Daoy (cell line): Measurements from ENCODE around the gene SEC24A. TPM values are rescaled to one million over a fixed set of nuclear protein-coding genes. Genes with fewer than 3 reads are reported as not detected.
A peak's percentile ranks its signal among the peaks of the same experiment; 100 is the strongest.
"Not testable (repeated sequence)": the region's sequence is repeated elsewhere in the genome, so short reads cannot be mapped to it uniquely, and the experiment has no call there.

Experiments used
- DNase-seq: peaks from one replicate; pipeline ENCODE4 v3.0.0-alpha.2; 2015; ENCODE audit warnings: low read depth
- total RNA-seq: library from RNA; depleted of rRNA; stranded (reverse); fragments of >200 nt; shearing (Covaris generic); gene quantifications from 2 replicates; pipeline ENCODE4 v1.2.3, GENCODE V29; 2014

SEC24A gene
- total RNA-seq, 1 experiment from 2014 or later: 18.9 TPM

DNA sequence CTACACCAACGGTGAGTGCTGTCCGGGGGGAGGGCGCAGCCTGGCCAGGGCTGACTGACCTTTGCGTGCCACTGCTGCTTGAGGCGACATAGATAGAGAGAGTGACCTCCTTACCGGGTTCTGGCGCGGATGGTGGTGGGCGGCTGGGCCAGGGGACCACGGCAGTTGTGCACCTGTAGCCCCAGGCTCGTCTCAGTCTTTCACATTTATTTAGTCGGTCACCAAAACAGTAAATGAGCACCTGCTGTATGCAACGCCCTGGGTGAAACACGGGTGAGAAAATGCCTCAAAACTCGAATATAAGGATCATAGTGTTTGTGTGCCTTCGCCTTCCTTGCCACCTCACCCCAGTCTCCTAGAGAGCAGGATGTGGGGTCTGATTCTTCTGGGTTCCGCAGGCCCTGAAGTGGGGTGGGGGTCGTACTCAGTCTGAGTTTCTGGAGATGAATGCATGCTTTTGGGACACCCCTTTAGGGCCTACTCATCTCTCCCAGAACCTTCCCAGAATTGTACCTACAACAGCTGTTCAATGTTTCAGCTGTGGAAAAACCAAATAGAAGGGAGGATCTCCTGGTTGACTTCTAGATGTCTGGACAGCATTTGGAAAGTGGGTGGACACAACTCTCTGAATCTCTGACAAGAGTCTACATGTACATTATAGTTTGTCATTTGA, 714 bp downstream of the SEC24A start:
- DNase-seq: peak; percentile 7

- not testable (repeated sequence) for DNase-seq
Measured at GRCh38 chr5:134650660-134651059, 2.1 kb downstream of the SEC24A start.

DNA sequence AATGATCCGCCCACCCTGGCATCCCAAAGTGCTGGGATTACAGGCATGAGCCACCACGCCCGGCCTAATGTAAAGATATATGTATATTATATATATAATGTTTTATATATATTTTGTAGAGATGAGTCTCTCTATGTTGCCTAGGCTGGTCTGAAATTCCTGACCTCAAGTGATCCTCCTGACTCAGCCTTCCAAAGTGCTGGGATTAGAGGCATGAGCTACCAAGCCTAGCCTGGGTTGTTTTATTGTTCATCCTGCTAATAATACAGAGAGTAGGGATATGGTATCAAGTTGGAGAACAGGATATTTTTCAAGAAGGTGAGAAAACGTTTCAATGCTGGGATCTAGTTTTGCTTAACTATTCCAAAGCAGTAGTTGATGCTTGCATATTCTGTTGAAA, 2.9 kb downstream of the SEC24A start:
- DNase-seq: no peak

DNA sequence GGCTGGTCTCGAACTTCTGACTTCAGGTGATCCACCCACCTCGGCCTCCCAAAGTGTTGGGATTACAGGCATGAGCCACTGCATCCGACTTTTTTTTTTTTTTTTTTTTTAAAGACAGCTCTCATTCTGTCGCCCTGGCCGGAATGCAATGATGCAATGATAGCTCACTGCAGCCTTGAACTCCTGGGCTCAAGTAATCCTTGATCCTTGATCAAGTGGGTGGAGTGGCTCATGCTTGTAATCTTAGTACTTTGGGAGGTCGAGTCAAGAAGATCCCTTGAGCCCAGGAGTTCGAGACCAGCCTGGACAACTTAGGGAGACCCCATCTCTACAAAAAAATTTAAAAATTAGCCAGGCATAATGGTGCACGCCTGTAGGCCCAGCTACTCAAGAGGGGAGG, 8.1 kb downstream of the SEC24A start:
- DNase-seq: no peak

- DNase-seq: no peak
Measured at GRCh38 chr5:134659456-134659855, 10.9 kb downstream of the SEC24A start.

DNA sequence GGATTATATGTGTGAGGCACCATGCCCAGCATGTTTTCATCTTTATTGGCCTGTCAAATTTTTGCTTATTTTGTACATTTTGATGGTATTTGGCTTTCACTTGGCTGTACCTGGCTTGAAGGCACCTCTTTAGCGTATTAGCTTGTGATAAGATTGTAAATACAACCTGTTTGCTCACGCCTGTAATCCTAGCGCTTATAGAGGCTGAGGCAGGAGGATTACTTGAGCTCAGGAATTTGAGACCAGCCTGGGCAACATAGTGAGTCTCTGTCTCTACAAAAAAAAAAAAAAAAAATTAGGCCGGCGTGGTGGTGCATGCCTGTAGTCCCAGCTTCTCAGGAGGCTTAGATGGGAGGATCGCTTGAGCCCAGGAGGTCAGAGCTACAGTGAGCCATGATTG, 11.3 kb downstream of the SEC24A start:
- DNase-seq: no peak

DNA sequence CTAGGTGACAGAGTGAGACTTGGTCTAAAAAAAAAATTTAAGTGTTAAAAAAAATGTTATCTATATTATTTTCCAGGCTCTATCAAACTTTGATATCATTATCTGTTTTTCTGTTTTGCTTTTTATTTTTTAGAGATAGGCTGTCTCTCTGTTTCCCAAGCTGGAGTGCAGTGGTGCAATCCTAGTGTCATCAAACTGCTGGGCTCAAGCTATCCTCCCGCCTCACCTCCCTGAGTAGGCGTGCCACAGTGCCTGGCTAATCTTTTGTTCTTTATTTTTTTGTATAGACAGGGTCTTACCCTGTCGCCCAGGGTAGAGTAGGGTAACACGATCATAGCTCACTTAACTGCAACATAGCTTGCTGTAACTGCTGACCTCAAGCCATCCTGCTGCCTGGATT, 14.4 kb downstream of the SEC24A start:
- DNase-seq: no peak

GRCh38 chr5:134664448-134664847, 15.9 kb downstream of the SEC24A start:
- no peak for DNase-seq

DNA sequence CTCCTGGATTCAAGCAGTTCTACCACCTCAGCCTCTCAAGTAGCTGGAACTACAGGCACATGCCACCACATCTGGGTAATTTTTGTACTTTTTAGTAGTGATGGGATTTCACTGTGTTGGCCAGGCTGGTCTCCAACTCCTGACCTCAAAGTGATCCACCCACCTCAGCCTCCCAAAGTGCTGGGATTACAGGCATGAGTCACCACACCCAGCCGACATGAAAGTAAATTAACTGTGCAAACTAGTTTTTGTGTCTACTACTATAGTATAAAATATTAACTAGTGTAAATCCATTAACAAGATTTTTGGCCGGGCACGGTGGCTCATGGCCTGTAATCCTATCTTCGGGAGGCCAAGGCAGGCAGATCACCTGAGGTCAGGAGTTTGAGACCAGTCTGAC, 25.0 kb downstream of the SEC24A start:
- DNase-seq: peak; percentile 7

GRCh38 chr5:134677357-134677756, 28.8 kb downstream of the SEC24A start:
- DNase-seq: not testable (repeated sequence)

GRCh38 chr5:134690144-134690543, 41.6 kb downstream of the SEC24A start:
- not testable (repeated sequence) for DNase-seq

DNA sequence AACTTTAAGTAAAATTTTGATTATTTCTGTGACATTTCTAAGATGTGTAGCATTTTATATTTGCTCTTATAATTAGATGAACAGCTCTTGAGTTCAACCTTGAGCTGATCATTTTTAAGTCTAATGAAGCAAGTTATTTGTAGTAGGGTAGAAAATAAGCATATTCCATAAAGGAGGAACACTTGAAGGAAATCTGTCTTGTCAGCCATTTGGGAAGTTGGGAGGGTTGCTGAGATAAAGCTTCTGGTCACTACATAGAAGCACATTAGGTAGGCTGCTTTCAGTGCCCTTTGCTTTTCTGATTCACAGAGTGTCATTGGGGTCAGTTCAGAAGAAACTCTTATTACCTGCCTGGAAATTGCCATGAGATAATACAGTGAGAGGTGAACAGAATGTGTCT, 44.1 kb downstream of the SEC24A start:
- no peak for DNase-seq

DNA sequence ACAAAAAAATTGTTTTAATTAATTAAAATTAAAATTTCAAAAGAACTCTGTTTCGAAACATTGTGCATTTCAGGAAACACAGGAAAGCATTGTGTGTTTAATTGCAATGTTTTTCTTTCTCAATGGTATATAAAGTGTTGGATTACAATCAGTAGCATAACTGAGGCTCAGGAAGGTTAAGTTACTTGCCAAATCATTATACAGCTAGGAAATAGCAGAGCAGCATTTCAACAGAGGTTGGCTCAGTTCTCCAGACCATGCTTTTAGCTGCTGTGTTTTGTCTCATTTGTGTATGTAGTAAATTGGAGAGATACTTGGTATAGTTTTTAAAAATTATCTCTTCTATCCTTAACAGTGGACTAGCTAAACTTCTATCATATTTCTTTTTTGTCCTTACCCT, 59.7 kb downstream of the SEC24A start:
- DNase-seq: no peak

GRCh38 chr5:134714120-134714519, 65.5 kb downstream of the SEC24A start:
- DNase-seq: peak; percentile 12

DNA sequence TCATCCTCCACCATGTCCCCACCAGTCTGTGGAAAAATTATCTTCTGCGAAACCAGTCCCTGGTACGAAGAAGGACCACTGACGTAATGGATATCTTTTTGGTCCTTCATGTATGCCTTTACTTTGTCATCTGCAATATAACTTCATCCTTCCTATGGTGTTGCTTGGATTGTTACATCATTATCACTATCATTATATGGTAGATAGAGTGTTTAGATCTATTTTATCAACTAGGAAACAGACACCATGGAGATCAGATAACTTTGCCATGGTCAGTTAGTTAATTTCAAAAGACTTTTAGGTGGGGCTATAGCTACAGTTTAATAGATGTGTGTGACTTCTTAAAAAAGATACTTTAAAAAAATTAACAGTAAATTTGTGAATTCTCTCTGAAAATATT, 66.0 kb downstream of the SEC24A start:
- no peak for DNase-seq

GRCh38 chr5:134715466-134715865, 66.9 kb downstream of the SEC24A start:
- not testable (repeated sequence) for DNase-seq

GRCh38 chr5:134724872-134725271, 76.3 kb downstream of the SEC24A start:
- no peak for DNase-seq

DNA sequence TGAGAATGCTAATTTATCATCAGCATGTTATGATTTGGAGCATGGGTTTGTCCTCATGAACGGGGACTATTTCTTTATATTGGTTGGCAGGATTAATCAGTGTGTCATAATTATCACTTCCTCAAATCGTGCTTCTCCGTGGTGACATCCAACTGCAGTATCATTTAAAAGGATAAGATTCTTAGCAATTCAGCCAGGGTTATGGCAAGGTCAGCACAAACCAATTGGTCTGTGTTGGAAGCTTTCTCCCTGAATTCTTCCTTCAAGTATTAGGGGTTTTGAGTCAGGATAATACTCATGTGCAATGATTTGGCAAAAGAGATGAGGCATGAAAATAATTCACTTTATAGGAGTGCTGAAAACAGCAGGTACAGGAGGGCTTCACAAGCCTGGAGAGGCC, 84.2 kb downstream of the SEC24A start:
- no peak for DNase-seq

DNA sequence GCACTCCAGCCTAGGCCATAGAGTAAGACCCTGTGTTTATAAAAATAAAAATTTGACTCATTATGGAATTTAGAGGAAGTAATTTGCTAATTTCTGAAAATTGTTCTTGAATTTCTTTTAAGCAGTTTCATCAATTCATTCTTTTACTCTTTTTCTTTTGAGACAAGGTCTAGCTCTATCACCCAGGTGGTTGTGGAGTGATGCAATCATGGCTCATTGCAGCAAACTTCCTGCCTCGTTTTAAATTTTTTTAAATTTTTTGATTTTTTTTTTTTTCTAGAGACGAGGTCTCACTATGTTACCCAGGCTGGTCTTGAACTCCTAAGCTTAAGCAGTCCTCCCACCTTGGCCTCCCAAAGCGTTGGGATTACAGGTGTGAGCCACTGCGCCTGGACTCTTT, 86.7 kb downstream of the SEC24A start:
- DNase-seq: no peak

DNA sequence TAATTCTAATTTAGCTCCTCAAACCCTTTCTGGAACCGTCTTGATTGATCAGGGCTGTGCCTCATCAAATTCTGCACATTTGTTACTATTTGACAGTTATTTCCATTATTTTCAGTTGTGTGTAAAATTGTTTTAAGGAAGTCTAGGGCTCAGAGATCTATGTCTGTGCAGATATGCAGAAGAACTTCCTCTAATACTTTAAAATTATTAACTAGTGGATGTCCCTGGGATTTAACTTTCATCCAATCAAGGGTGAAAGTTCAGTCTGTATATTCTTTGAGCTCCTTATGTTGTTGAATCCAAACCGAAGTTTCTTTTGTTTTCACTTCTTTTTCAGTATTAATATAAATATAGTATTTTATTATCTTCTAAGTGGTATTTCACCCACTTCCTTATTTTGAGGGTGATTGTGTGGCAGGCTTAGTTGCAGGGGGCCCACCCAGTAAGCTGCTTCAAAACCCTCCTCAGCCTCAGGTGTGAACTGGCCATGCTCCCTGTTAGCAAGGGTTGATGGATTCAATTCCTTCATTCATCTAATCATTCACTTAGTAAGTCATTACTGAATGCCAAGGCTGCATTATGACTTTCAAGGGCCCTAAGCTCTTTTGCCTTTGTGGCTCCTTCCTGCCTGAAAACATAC, 87.7 kb downstream of the SEC24A start:
- DNase-seq: no peak

GRCh38 chr5:134738133-134738962, 89.8 kb downstream of the SEC24A start, which contains the start of gene CAMLG:
CAMLG (plus strand) TSS chr5:134738548; CDS start chr5:134738621, 73 bp downstream.
- DNase-seq: peak; percentile 100

DNA sequence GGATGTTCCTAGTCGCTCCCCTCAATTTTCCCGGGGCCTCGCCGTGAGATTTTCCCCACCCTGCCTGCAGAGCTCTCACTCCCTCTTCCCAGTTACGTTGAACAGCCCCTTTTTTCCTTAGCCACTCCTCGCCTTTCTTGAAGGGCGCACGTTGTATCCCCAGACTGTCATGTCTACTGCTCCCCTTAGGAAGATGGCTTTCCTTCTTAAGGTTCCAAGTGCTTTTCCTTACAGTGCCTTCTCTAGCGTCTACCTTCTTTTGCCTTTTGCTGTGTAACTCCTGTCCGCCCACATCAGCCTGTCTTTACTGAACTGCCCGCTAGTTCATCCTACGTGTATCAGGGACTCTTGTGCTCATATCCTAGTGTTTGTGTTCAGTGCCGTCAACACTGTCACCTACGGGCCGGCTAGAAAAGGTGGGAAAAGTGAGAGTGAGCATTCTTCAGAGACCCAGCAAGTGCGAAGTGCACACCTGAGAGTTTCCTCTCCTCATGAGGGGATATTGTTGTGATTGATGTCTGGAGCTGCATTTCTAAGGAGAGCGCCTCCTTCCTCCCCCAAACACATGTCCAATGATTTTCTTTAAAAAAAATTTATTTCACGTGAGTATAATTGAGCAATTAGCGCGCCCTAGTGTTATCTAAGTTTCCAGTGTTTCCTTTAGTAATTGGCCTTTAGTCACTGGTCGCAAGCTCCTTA, 90.5 kb downstream of the SEC24A start:
- peak; percentile 51 for DNase-seq
